Testis (tissue), 3 donors: ENCODE measurements around the gene ELK4. TPM values are rescaled to one million over a fixed set of nuclear protein-coding genes. Genes with fewer than 3 reads are reported as not detected.

ENCODE experiments used
- DNase-seq: peaks from one replicate; pipeline ENCODE4 v3.0.0-alpha.2; 2019
- H3K27ac ChIP-seq, 2 donors: fragments of 200-600 bp; sonication (generic); one replicate each; pipeline ENCODE4 v1.5.1; 2019
- H3K27me3 ChIP-seq: fragments of 200-600 bp; sonication (generic); one replicate; pipeline ENCODE4 v1.5.1; 2019
- H3K36me3 ChIP-seq: fragments of 200-600 bp; sonication (generic); one replicate; pipeline ENCODE4 v1.5.1; 2017; ENCODE audit warnings: low read depth; ENCODE audit errors: missing control alignments
- H3K4me1 ChIP-seq: fragments of 200-600 bp; sonication (generic); one replicate; pipeline ENCODE4 v1.5.1; 2019
- H3K4me3 ChIP-seq, 2 donors: fragments of 200-600 bp; sonication (generic); one replicate each; pipeline ENCODE4 v1.5.1; 2017 to 2019
- H3K9me3 ChIP-seq: fragments of 200-600 bp; sonication (generic); one replicate; pipeline ENCODE4 v1.5.1; 2017
- POLR2A ChIP-seq: fragments of 450-650 bp; IDR thresholded peaks from one replicate; pipeline ENCODE4 v1.6.1; 2017; ENCODE audit warnings: antibody characterized with exemption, mild to moderate bottlenecking, moderate library complexity
- WGBS, 2 donors: methylation state at CpG; one replicate each; pipeline ENCODE4 v1.1.5; 2018; 5-methylcytosine and 5-hydroxymethylcytosine counted together
- intact Hi-C: fragments of 100-400 bp; cut with DNase I; formaldehyde crosslinking; loops from one replicate; pipeline ENCODE4 v1.15.1; 2023; ENCODE audit warnings: low total_unique reads
- polyA plus RNA-seq: library from polyadenylated mRNA; stranded (reverse); fragments of 350-450 nt; fragmentation: Illumina TruSeq; extraction: RNeasy Lipid Tissue Mini Kit (QIAGEN cat#74804); gene quantifications from one replicate; pipeline ENCODE4 v1.2.3, GENCODE V29; 2014; ENCODE audit warnings: low read depth, low replicate concordance; ENCODE audit not compliant: insufficient read depth
- total RNA-seq, 2 donors: library from RNA; depleted of rRNA; stranded (reverse); fragments of >200 nt; gene quantifications; one replicate each; pipeline ENCODE4 v1.2.3, GENCODE V29; 2016
- TF ChIP-seq, protein P1 (sequence below), 3 experiments: fragments of 450-650 bp in 2 of 3; fragments of 200-600 bp in 1 of 3; sonication (generic) in 1 of 3; IDR thresholded peaks; one replicate each; pipeline ENCODE4 v1.5.1; 2016 to 2019; ENCODE audit warnings: antibody characterized with exemption in 3 of 3, mild to moderate bottlenecking in 2 of 3, moderate library complexity in 1 of 3

Gene ELK4
- total and polyA plus RNA-seq, 3 donors from 2014 or later, result 20.4 to 25.4 (median 20.5) TPM

DNA sequence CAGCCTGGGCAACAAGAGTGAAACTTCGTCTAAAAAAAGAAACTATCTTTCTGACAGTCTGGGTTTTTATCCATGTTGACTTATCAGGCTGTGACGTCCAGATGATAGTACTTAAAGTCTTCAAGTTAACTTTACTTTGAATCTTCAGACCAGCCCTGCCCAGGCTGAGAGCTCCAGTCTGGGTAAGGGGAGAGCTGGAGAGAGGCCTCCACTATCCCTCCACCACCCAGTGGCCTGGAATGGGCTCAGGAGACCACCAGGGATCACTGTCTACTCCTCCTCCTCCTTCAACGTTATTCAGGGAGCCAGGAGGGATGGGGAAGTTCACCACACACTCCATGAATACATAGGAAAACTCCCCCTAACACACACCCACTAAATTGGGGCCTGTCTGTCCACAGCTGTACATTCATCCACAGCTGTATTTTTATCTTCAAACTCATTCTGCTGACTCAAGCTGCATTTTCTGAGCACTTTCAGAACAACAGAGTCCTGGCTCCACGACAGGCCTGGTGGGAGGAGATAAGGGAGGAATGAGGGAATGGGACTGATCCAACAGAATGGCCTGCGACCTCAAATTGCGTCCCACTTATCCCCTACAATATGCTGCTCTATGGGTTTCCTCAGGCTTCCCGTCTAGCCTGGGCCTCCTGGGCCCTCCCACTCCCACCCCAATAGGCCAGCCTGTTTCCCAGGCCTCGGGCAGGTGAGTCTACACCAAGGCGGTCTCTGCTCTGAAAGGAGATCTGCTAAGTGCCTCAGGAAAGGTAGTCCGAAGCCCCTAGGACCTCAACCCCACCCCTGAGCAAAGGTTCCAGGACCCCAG, 46.7 kb upstream of the ELK4 start:
- Histone ChIP-seq H3K27ac (peak overlapping the region; percentile 39 to 63), H3K4me3 (peak overlapping the region in 1 of 2 donors; percentile 69), H3K9me3 (no peaks in the 10 kb centered on the region), H3K36me3 (no peaks in the 10 kb centered on the region), H3K27me3 (no peaks in the 10 kb centered on the region), H3K4me1 (peaks cover 22% of the 10 kb centered on the region)
- WGBS, 2 donors, result 19 to 20% methylated on average over 8 to 10 of the region's 10 CpGs
- peak; percentile 64 for DNase-seq
- intact Hi-C loops, result no loop called here
- TF ChIP-seq, protein P1, sequence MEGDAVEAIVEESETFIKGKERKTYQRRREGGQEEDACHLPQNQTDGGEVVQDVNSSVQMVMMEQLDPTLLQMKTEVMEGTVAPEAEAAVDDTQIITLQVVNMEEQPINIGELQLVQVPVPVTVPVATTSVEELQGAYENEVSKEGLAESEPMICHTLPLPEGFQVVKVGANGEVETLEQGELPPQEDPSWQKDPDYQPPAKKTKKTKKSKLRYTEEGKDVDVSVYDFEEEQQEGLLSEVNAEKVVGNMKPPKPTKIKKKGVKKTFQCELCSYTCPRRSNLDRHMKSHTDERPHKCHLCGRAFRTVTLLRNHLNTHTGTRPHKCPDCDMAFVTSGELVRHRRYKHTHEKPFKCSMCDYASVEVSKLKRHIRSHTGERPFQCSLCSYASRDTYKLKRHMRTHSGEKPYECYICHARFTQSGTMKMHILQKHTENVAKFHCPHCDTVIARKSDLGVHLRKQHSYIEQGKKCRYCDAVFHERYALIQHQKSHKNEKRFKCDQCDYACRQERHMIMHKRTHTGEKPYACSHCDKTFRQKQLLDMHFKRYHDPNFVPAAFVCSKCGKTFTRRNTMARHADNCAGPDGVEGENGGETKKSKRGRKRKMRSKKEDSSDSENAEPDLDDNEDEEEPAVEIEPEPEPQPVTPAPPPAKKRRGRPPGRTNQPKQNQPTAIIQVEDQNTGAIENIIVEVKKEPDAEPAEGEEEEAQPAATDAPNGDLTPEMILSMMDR (IDR thresholded peaks at IDR 0.05), result no peak
- no peak for TF ChIP-seq POLR2A

DNA sequence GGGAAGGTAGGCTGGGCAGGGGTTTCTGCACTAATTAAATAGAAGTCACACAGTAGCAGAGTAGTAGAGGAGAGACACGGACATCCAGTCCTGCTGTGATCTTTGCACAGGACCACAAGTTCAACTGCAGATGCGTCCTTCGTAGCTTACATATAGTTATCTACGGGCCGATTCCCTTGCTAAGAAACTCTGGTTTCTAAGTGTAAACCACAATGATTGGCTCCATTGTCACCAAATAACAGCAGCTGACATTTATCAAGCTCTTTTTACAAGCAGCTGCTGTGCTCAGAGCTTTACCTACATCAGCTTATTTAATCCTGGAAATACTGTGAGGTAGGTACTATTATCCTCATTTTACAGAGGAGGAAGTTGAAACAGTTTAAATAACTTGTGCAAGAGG, 45.4 kb upstream of the ELK4 start:
- Histone ChIP-seq H3K4me1 (peaks cover 36% of the 10 kb centered on the region), H3K9me3 (no peaks in the 10 kb centered on the region), H3K36me3 (no peaks in the 10 kb centered on the region), H3K27ac (no peak overlapping the region), H3K4me3 (no peak overlapping the region), H3K27me3 (no peaks in the 10 kb centered on the region)
- DNase-seq, result no peak
- intact Hi-C loops, result no loop called here
- no peak for TF ChIP-seq POLR2A
- TF ChIP-seq, protein P1 (IDR thresholded peaks at IDR 0.05), result no peak
- 64 to 74% methylated on average over 5 of the region's 5 CpGs for WGBS, 2 donors

DNA sequence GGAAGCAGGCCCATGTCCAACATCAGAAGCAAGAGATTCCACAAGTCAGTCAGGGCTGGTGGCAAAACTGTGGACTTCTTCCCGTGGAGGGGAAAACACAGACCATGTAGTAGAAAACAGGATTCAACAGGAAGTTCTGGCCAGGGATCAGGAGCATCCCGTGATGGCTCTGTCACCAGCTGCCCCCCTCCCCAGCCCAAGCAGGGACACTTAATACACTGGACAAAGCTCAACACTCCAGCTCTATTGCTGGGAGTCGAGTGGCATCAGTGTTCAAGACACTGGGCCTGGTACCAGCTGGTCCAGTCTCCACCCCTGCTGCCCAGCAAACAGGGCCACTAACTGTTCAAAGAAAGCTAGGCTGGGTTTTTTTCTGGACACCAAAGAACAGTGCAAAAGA, 44.8 kb upstream of the ELK4 start:
- 61 to 63% methylated on average over 3 of the region's 3 CpGs for WGBS, 2 donors
- Histone ChIP-seq H3K4me3 (no peak overlapping the region), H3K27me3 (no peaks in the 10 kb centered on the region), H3K9me3 (no peaks in the 10 kb centered on the region), H3K27ac (no peak overlapping the region), H3K36me3 (no peaks in the 10 kb centered on the region), H3K4me1 (peaks cover 36% of the 10 kb centered on the region)
- no peak for DNase-seq
- intact Hi-C loops, result no loop called here
- TF ChIP-seq, protein P1 (IDR thresholded peaks at IDR 0.05), result no peak
- no peak for TF ChIP-seq POLR2A

DNA sequence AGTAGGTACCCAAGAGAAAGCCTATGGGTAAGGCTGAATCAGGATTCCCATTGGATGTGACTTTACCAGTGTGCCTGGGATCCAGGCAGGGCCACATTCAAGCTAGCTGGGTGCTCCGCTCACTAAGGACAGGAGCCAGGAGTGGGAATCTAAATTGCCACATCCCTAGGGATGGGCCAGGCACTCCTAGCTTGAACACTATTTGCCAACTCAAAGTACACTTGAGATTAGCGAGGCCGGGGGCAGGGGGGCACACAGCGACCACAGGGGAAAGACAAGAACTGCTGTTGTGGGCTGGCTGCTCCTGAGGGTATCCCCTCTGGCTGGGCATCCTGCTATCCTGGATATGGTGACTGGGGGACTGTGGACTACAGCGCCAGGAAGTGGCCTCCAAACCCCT, 44.2 kb upstream of the ELK4 start:
- Histone ChIP-seq H3K4me1 (peaks cover 38% of the 10 kb centered on the region), H3K4me3 (no peak overlapping the region), H3K36me3 (no peaks in the 10 kb centered on the region), H3K9me3 (no peaks in the 10 kb centered on the region), H3K27me3 (no peaks in the 10 kb centered on the region), H3K27ac (no peak overlapping the region)
- TF ChIP-seq POLR2A, result no peak
- TF ChIP-seq, protein P1 (IDR thresholded peaks at IDR 0.05), result no peak
- no peak for DNase-seq
- WGBS, 2 donors, result 87 to 97% methylated on average over 5 of the region's 5 CpGs
- intact Hi-C loops, result no loop called here

DNA sequence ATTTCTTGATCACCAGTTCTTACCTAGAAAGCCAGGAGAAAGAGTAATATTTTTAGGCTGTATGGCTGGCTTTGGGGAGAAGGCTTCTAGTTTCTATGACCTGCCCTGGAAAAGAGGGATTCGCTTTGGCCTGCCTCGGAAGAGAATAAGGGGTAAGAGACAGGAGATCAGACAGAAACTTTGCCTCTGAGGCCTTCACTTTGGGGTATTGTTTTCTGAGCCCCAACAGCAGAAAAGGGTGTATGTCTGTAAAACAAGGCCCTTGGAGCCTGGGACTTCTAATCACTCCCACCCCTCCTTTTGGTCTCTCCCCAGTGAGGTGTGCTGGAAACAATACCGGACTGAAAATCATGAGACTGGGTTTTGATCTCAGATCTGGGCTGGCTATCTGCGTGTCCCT, 43.4 kb upstream of the ELK4 start:
- H3K27me3 ChIP-seq, result no peaks in the 10 kb centered on the region
- no peak for TF ChIP-seq POLR2A
- TF ChIP-seq, protein P1 (IDR thresholded peaks at IDR 0.05), result no peak

More for the DNA sequence above, 43.4 kb upstream of the ELK4 start:
- Histone ChIP-seq H3K4me1 (peaks cover 39% of the 10 kb centered on the region), H3K36me3 (no peaks in the 10 kb centered on the region), H3K9me3 (no peaks in the 10 kb centered on the region), H3K27ac (no peak overlapping the region), H3K4me3 (no peak overlapping the region)
- intact Hi-C loops, result no loop called here
- 97 to 98% methylated on average over 4 of the region's 4 CpGs for WGBS, 2 donors
- no peak for DNase-seq
